Left ventricle myocardium inferior (tissue), 1 donor: ENCODE results near the gene FBXO34. TPM values are rescaled to one million over a fixed set of nuclear protein-coding genes. Genes with fewer than 3 reads are reported as not detected.

Source experiments
- DNase-seq: peaks from one replicate; pipeline ENCODE4 v3.0.0-alpha.2; 2020
- H3K27ac ChIP-seq: fragments of 200-600 bp; replicated peaks from 2 replicates; pipeline ENCODE4 v1.8.0; 2021
- H3K27me3 ChIP-seq: fragments of 200-600 bp; 2 replicates; pipeline ENCODE4 v1.8.0; 2021; ENCODE audit warnings: low read depth
- H3K36me3 ChIP-seq: fragments of 200-600 bp; 2 replicates; pipeline ENCODE4 v1.8.0; 2021
- H3K4me1 ChIP-seq: fragments of 200-600 bp; 2 replicates; pipeline ENCODE4 v1.8.0; 2021
- H3K4me3 ChIP-seq: fragments of 200-600 bp; 2 replicates; pipeline ENCODE4 v1.8.0; 2021; ENCODE audit warnings: mild to moderate bottlenecking, moderate library complexity
- H3K9me3 ChIP-seq: fragments of 200-600 bp; replicated peaks from 2 replicates; pipeline ENCODE4 v1.8.0; 2021
- intact Hi-C: fragments of 100-400 bp; cut with micrococcal nuclease; formaldehyde crosslinking; loops from one replicate; pipeline ENCODE4 v1.11.0; 2022
- total RNA-seq: library from RNA; stranded (reverse); fragmentation: NEBNext Ultra II Directional; extraction: Animal tissue kit (Norgen Biotek cat#: 25700); gene quantifications from one replicate; pipeline ENCODE4 v1.2.1, GENCODE V29; 2021
- TF ChIP-seq, protein P1 (sequence below): fragments of 200-600 bp; IDR thresholded peaks from 2 replicates; pipeline ENCODE4 v1.8.0; 2021; ENCODE audit warnings: antibody characterized with exemption, mild to moderate bottlenecking, borderline replicate concordance
- donor health status: DM: no; HTN: yes; CAD: no; lungs with severe emphysema.

The FBXO34 gene
- total RNA-seq, 1 donor from 2014 or later = 22.4 TPM

DNA sequence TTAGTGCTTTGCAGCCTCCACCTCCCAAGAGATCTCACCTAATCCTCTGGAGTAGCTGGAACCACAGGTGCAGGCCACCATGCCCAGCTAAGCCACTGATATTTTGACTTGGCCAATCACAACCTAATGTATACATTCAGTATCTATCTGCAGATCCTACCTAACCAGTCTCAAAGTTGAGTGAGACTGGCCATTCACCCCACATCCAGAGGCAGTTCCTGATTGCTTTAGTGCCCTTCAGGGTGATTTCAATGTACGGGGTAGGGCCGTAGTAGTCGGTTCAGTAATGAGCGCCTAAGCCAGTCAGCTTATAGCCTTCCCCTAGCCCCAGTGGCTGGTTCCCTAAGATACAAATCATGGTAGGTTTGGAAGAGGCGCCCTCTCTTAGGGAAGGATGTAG is 27.4 kb upstream of the FBXO34 start:
- H3K36me3 ChIP-seq = no peaks in the 10 kb centered on the region
- H3K27ac ChIP-seq = no peak overlapping the region
- intact Hi-C loops = no loop called here
- TF ChIP-seq, protein P1, sequence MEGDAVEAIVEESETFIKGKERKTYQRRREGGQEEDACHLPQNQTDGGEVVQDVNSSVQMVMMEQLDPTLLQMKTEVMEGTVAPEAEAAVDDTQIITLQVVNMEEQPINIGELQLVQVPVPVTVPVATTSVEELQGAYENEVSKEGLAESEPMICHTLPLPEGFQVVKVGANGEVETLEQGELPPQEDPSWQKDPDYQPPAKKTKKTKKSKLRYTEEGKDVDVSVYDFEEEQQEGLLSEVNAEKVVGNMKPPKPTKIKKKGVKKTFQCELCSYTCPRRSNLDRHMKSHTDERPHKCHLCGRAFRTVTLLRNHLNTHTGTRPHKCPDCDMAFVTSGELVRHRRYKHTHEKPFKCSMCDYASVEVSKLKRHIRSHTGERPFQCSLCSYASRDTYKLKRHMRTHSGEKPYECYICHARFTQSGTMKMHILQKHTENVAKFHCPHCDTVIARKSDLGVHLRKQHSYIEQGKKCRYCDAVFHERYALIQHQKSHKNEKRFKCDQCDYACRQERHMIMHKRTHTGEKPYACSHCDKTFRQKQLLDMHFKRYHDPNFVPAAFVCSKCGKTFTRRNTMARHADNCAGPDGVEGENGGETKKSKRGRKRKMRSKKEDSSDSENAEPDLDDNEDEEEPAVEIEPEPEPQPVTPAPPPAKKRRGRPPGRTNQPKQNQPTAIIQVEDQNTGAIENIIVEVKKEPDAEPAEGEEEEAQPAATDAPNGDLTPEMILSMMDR = no peak
- no peak for DNase-seq
- no peaks in the 10 kb centered on the region for H3K9me3 ChIP-seq
- no peak overlapping the region for H3K4me3 ChIP-seq
- no peaks in the 10 kb centered on the region for H3K27me3 ChIP-seq
- peaks cover 9% of the 10 kb centered on the region for H3K4me1 ChIP-seq

DNA sequence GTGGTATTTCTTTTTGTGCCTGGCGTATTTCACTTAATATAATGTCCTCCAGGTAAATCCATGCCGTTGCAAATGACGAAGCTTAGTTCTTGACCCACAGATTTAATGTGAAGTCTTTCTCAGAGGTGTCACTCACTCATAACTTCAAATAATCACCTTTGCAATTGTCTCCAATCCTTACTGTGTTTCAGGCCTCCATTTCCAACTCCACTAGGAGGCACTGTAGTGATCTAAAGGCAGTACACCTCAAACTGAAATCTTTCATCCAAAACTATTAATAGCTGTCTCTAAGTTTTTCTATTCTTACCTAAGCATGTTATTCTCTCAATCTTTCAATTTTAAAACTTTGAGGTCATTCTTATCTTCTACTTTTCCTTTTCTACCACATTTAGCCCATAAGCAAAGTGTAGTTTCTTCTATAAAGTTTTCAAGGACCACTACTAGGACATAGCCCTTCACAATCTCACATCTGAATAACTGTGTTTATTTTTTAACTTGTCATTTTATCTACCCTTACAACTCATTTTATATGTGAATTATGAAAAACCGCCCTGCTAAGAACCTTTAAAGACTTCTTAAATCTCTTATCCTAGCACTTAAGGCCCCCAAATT is 25.5 kb upstream of the FBXO34 start:
- TF ChIP-seq, protein P1 = peak; percentile 71
- Histone ChIP-seq H3K9me3 (no peaks in the 10 kb centered on the region), H3K4me3 (no peak overlapping the region), H3K36me3 (no peaks in the 10 kb centered on the region), H3K27me3 (no peaks in the 10 kb centered on the region), H3K4me1 (peaks cover 8% of the 10 kb centered on the region), H3K27ac (no peak overlapping the region)
- intact Hi-C loops = no loop called here
- no peak for DNase-seq

DNA sequence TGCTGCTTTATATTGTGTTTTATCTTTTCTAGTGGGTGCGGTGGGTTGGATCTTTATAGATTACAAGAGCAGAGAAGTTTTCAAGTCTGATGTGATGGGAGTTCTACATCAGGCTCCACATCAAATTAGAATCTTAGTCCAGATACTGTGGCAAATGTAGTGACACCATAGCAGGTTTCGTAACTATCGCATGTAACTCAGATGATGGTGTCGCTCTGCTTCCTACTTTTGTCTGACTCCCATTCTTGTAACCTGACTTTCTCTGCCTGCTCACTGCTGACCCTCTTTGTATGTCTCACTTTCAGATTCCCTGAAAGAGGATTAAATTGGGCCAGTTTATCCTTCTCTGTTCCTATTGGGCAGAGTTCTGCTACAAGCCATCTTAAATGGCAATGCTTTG is 22.8 kb upstream of the FBXO34 start:
- intact Hi-C loops = no loop called here
- Histone ChIP-seq H3K4me3 (no peak overlapping the region), H3K9me3 (no peaks in the 10 kb centered on the region), H3K27ac (no peak overlapping the region), H3K4me1 (no peaks in the 10 kb centered on the region), H3K36me3 (no peaks in the 10 kb centered on the region), H3K27me3 (no peaks in the 10 kb centered on the region)
- TF ChIP-seq, protein P1 = no peak
- DNase-seq = no peak

DNA sequence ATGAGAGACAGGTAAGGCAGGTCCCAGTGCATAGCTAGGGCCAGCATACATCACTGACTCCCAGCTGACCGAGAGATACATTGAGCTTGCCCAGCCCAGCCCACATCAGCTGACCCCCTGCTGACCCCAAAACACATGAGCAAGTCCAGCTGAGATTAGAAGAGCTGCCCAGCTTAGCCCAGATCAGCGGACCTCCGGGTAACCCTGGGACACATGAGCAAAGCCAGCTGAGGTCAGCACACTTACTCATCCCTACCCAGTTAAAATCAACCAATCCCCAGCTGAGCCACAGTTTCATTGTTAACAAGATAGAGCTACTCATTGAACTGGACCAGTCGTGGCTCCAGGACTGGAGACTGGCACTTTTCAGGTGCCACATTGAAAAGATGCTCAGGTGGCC is 21.8 kb upstream of the FBXO34 start:
- TF ChIP-seq, protein P1 = no peak
- no peaks in the 10 kb centered on the region for H3K4me1 ChIP-seq
- H3K36me3 ChIP-seq = no peaks in the 10 kb centered on the region
- H3K9me3 ChIP-seq = no peaks in the 10 kb centered on the region
- no peak overlapping the region for H3K4me3 ChIP-seq
- DNase-seq = no peak
- no peak overlapping the region for H3K27ac ChIP-seq
- no peaks in the 10 kb centered on the region for H3K27me3 ChIP-seq
- intact Hi-C loops = no loop called here

DNA sequence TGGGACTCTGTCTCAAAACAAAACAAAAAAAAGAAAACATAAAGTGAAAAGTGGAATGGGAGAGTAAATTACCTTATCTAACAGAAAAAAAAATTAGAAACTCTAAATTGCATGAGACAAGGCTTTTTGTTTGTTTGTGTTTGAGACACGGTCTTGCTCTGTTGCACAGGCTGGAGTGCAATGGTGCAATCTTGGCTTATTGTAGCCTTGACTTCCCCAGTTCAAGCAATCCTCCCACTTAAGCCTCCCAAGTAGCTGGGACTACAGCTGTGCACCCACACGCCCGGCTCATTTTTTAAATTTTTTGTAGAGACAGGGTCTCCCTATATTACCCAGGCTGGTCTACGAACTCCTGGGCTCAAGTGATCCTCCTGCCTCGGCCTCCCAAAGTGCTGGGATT is 17.9 kb upstream of the FBXO34 start:
- Histone ChIP-seq H3K9me3 (no peaks in the 10 kb centered on the region), H3K4me1 (peaks cover 9% of the 10 kb centered on the region), H3K36me3 (no peaks in the 10 kb centered on the region), H3K4me3 (no peak overlapping the region), H3K27ac (no peak overlapping the region), H3K27me3 (no peaks in the 10 kb centered on the region)
- intact Hi-C loops = no loop called here
- no peak for DNase-seq
- TF ChIP-seq, protein P1 = no peak
